ENCODE measurements around the gene SLC5A7.

DNA sequence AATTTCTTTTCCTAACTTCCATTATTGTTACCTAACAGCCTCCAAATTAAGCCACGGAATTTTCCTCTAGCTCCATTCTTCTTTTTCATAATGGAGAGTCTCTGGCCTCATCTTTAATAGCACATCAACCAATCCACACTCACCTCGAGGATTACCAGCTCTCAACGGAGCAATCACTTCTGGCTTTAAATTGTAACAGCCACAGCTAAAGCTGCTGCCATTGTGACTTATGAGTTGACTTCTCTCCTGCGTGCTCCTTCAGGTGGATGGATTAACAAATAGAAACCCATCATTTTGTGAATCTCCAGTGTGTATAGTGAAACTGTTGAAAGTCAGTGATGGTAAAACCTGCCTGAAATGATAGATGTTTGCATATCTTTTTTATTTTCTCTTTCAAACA lies 24.9 kb upstream of the SLC5A7 start:
- TF ChIP-seq, protein P1, sequence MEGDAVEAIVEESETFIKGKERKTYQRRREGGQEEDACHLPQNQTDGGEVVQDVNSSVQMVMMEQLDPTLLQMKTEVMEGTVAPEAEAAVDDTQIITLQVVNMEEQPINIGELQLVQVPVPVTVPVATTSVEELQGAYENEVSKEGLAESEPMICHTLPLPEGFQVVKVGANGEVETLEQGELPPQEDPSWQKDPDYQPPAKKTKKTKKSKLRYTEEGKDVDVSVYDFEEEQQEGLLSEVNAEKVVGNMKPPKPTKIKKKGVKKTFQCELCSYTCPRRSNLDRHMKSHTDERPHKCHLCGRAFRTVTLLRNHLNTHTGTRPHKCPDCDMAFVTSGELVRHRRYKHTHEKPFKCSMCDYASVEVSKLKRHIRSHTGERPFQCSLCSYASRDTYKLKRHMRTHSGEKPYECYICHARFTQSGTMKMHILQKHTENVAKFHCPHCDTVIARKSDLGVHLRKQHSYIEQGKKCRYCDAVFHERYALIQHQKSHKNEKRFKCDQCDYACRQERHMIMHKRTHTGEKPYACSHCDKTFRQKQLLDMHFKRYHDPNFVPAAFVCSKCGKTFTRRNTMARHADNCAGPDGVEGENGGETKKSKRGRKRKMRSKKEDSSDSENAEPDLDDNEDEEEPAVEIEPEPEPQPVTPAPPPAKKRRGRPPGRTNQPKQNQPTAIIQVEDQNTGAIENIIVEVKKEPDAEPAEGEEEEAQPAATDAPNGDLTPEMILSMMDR (IDR thresholded peaks at IDR 0.05), result no peak
- TF ChIP-seq POLR2A (IDR thresholded peaks at IDR 0.05), result no peak

Data from heart left ventricle (tissue), 13 donors.